GM12878 (cell line): ENCODE data around the gene DOCK9. TPM values are rescaled to one million over a fixed set of nuclear protein-coding genes. Genes with fewer than 3 reads are reported as not detected.

Source experiments
- ATAC-seq: fragments of 200-7000 bp; cut with Tn5 transposase; 3 replicates; pipeline ENCODE4 v1.9.1; 2020; ENCODE audit warnings: mild to moderate bottlenecking, moderate library complexity
- BruUV-seq: library from RNA; stranded (reverse); fragments of 400-500 nt; replicated peaks from 2 replicates; lab custom pipeline; 2021; lab: Mats Ljungman, UMichigan
- CTCF ChIA-PET: fragments of 300-600 bp; sonication (Branson Sonifier 250); formaldehyde crosslinking; extraction: SDS; loops from one replicate; lab custom pipeline; 2021; ENCODE audit warnings: inconsistent platforms; lab: Yijun Ruan, JAX
- POLR2A ChIA-PET: fragments of 350-600 bp; formaldehyde crosslinking; extraction: SDS; loops from one replicate; lab custom pipeline; 2021; ENCODE audit warnings: inconsistent platforms; lab: Charles Lee
- RAD21 ChIA-PET: fragments of 300-600 bp; sonication (Branson Sonifier 250); formaldehyde crosslinking; loops from one replicate; lab custom pipeline; 2023; ENCODE audit warnings: antibody characterized with exemption; ENCODE audit not compliant: unreplicated experiment; lab: Charles Lee
- SMC1A ChIA-PET: fragments of 300-600 bp; sonication (Branson Sonifier 250); formaldehyde crosslinking; loops from one replicate; lab custom pipeline; 2023; ENCODE audit not compliant: unreplicated experiment, uncharacterized antibody; lab: Charles Lee
- DNase-seq: peaks from one replicate; pipeline ENCODE4 v3.0.0-alpha.2; 2011; ENCODE audit warnings: low read depth, low spot score
- FAIRE-seq: peaks from 3 replicates; lab custom pipeline; 2011; peaks lifted over from hg19 to GRCh38; lab: Jason Lieb, UNC
- H2AFZ ChIP-seq: 2 replicates; pipeline ENCODE4 v1.6.0; 2011; ENCODE audit warnings: low read depth, low read length, control low read depth; ENCODE audit not compliant: control insufficient read depth
- H3K27ac ChIP-seq: 2 replicates; pipeline ENCODE4 v1.5.1; 2011; ENCODE audit warnings: control low read depth; ENCODE audit not compliant: control insufficient read depth, insufficient read depth
- H3K27me3 ChIP-seq, 2 experiments: replicated peaks in 1 of 2; 2 replicates each; pipeline versions ENCODE4 v1.6.0 to v1.6.1; 2011; ENCODE audit warnings: low read length in 1 of 2; ENCODE audit not compliant: control insufficient read depth in 2 of 2, insufficient read depth in 2 of 2
- H3K36me3 ChIP-seq, 2 experiments: 2 replicates each; pipeline ENCODE4 v1.5.1; 2011; ENCODE audit warnings: low read length in 1 of 2; ENCODE audit not compliant: control insufficient read depth in 2 of 2, insufficient read depth in 2 of 2
- H3K4me1 ChIP-seq: 2 replicates; pipeline ENCODE4 v1.6.1; 2011; ENCODE audit warnings: mild to moderate bottlenecking, low read length, moderate library complexity, mixed read lengths; ENCODE audit not compliant: control insufficient read depth, insufficient read depth
- H3K4me2 ChIP-seq: 2 replicates; pipeline ENCODE4 v1.6.0; 2011; ENCODE audit warnings: control low read depth; ENCODE audit not compliant: control insufficient read depth, insufficient read depth
- H3K4me3 ChIP-seq: fragments of 200-600 bp; sonication (generic); 2 replicates; pipeline ENCODE4 v1.5.1; 2016
- H3K79me2 ChIP-seq: 2 replicates; pipeline ENCODE4 v1.6.0; 2011; ENCODE audit warnings: low read length; ENCODE audit not compliant: control insufficient read depth, insufficient read depth
- H3K9ac ChIP-seq: 2 replicates; pipeline ENCODE4 v1.8.0; 2011; ENCODE audit warnings: low read length, control low read depth, mixed read lengths; ENCODE audit not compliant: control insufficient read depth, insufficient read depth
- H3K9me3 ChIP-seq: replicated peaks from 3 replicates; pipeline ENCODE4 v1.5.1; 2011; ENCODE audit warnings: mild to moderate bottlenecking, low read length; ENCODE audit not compliant: control insufficient read depth, insufficient read depth
- H4K20me1 ChIP-seq: 2 replicates; pipeline ENCODE4 v1.6.0; 2011; ENCODE audit not compliant: control insufficient read depth, insufficient read depth
- CREM ChIP-seq: IDR thresholded peaks from 2 replicates; pipeline ENCODE4 v1.6.1; 2014; ENCODE audit warnings: antibody characterized with exemption, low read depth
- ETV6 ChIP-seq, 2 experiments: fragments of 450-650 bp in 1 of 2; IDR thresholded peaks in 1 of 2; conservative IDR thresholded peaks in 1 of 2; 2 replicates each; pipeline ENCODE4 v1.6.1; 2014; ENCODE audit warnings: antibody characterized with exemption in 1 of 2, borderline replicate concordance in 1 of 2, low read depth in 1 of 2, mild to moderate bottlenecking in 1 of 2, moderate library complexity in 1 of 2
- NFYA ChIP-seq: IDR thresholded peaks from 2 replicates; pipeline ENCODE4 v1.6.1; 2011; ENCODE audit warnings: low read depth, mild to moderate bottlenecking, low read length, improper control_type of control experiment, borderline replicate concordance
- SUZ12 ChIP-seq: fragments of 200-600 bp; sonication (generic); IDR thresholded peaks from one replicate; pipeline ENCODE4 v1.6.1; 2018; ENCODE audit warnings: antibody characterized with exemption, mild to moderate bottlenecking; ENCODE audit not compliant: unreplicated experiment
- ZNF384 ChIP-seq: IDR thresholded peaks from 2 replicates; pipeline ENCODE4 v1.6.1; 2012; ENCODE audit warnings: low read depth, mild to moderate bottlenecking, low read length, improper control_type of control experiment, borderline replicate concordance
- in situ Hi-C: fragments of 300-500 bp; cut with MboI; formaldehyde crosslinking; loops from 9 replicates; pipeline ENCODE4 v1.14.3; 2018; ENCODE audit warnings: mixed read lengths
- intact Hi-C: fragments of 100-400 bp; cut with micrococcal nuclease; formaldehyde crosslinking; loops from one replicate; pipeline ENCODE4 v1.14.2; 2022; ENCODE audit not compliant: unreplicated experiment
- polyA plus RNA-seq, 11 experiments: library from polyadenylated mRNA; depleted of rRNA in 4 of 11; unstranded in 6 of 11; stranded (reverse) in 5 of 11; fragments of >200 nt; fragmentation: Nextera tagmentation in 4 of 11; fragmentation: Illumina TruSeq in 1 of 11; extraction: Ambion mirVana in 4 of 11; extraction: Trizol in 1 of 11; gene quantifications; 1 replicate in 1 of 11; 2 replicates in 10 of 11; pipeline versions ENCODE4 v1.2.1 to v1.2.3, GENCODE V29; 2011 to 2016; ENCODE audit warnings: inconsistent platforms in 2 of 11, missing spikeins in 2 of 11, low read depth in 1 of 11
- total RNA-seq, 4 experiments: library from RNA; depleted of rRNA in 3 of 4; stranded (reverse); fragments of >200 nt in 3 of 4; fragmentation: Illumina TruSeq in 1 of 4; extraction: Trizol in 1 of 4; gene quantifications; 2 replicates each; pipeline versions ENCODE4 v1.2.1 to v1.2.3, GENCODE V29; 2013 to 2021
- TF ChIP-seq, protein P1 (sequence below): fragments of 450-650 bp; formaldehyde crosslinking; IDR thresholded peaks from 2 replicates; pipeline ENCODE4 v1.4.0; 2020; ENCODE audit warnings: mild to moderate bottlenecking, moderate library complexity

DOCK9 gene
- total and polyA plus RNA-seq, 10 of the 15 experiments (the other 5 are each of a cell fraction or from before 2014, with no cell fraction given): 0.09 to 2.9 (median 0.74) TPM

DNA sequence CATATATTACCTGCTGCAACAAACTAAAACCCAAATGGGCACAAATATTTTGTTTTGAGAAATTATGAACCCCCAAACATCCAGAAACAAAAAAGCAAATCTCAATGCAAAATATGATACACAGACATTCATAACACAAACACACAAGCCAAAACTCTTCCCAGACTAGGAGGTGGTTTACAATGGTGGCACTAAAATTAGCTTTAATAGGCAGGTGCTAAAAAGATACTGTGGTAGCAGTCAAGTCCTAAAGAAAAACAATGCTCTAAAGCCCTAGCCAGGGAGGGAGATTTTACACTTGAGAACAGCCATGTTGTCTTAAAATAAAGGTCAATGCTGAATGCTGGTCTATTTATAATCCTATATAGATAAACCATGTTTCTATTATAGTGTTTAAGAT is 65.0 kb downstream of the DOCK9 start:
- in situ Hi-C loops: no loop called here
- POLR2A ChIA-PET: no interaction called here
- SMC1A ChIA-PET: interaction anchor here (1.9 kb wide), 1 partner anchor 45 kb away, joined by 8 read pairs; no protein-coding TSS in a partner anchor

More for the DNA sequence above, 65.0 kb downstream of the DOCK9 start:
- Histone ChIP-seq H3K9ac (no peak overlapping the region), H3K36me3 (no peaks in the 10 kb centered on the region), H3K27ac (no peak overlapping the region), H3K4me2 (no peak overlapping the region), H2AFZ (peak overlapping the region; percentile 33; the same call in 1 of the 2 replicates), H3K4me3 (no peak overlapping the region), H3K79me2 (no peaks in the 10 kb centered on the region), H3K4me1 (no peaks in the 10 kb centered on the region), H4K20me1 (no peaks in the 10 kb centered on the region), H3K27me3 (no peaks in the 10 kb centered on the region), H3K9me3 (no peaks in the 10 kb centered on the region)
- intact Hi-C loops: no loop called here
- no peak for FAIRE-seq
- no peak for DNase-seq
- CTCF ChIA-PET: no interaction called here
- RAD21 ChIA-PET: no interaction called here
- BruUV-seq: no TSS peak
- ATAC-seq: no peak
- no peak for TF ChIP-seq NFYA
- TF ChIP-seq SUZ12: no peak
- no peak for TF ChIP-seq CREM
- no peak for TF ChIP-seq ZNF384
- TF ChIP-seq ETV6 (conservative IDR thresholded peaks at IDR 0.05 in 1 of 2, IDR thresholded peaks at IDR 0.05 in 1 of 2; ENCODE audit: borderline replicate concordance in 1 of 2, low read depth in 1 of 2): no peak
- TF ChIP-seq, protein P1, sequence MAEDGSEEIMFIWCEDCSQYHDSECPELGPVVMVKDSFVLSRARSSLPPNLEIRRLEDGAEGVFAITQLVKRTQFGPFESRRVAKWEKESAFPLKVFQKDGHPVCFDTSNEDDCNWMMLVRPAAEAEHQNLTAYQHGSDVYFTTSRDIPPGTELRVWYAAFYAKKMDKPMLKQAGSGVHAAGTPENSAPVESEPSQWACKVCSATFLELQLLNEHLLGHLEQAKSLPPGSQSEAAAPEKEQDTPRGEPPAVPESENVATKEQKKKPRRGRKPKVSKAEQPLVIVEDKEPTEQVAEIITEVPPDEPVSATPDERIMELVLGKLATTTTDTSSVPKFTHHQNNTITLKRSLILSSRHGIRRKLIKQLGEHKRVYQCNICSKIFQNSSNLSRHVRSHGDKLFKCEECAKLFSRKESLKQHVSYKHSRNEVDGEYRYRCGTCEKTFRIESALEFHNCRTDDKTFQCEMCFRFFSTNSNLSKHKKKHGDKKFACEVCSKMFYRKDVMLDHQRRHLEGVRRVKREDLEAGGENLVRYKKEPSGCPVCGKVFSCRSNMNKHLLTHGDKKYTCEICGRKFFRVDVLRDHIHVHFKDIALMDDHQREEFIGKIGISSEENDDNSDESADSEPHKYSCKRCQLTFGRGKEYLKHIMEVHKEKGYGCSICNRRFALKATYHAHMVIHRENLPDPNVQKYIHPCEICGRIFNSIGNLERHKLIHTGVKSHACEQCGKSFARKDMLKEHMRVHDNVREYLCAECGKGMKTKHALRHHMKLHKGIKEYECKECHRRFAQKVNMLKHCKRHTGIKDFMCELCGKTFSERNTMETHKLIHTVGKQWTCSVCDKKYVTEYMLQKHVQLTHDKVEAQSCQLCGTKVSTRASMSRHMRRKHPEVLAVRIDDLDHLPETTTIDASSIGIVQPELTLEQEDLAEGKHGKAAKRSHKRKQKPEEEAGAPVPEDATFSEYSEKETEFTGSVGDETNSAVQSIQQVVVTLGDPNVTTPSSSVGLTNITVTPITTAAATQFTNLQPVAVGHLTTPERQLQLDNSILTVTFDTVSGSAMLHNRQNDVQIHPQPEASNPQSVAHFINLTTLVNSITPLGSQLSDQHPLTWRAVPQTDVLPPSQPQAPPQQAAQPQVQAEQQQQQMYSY (CRISPR knock-in tag): no peak
- TF ChIP-seq, all 136 proteins: peak for 0
